ENCODE results near the gene DNAI4.
"Not testable (repeated sequence)": the region's sequence is repeated elsewhere in the genome, so short reads cannot be mapped to it uniquely, and the experiment has no call there.

DNAI4 gene

GRCh38 chr1:66876664-66877063, 48.0 kb downstream of the DNAI4 start:
- H3K9ac ChIP-seq (ENCODE audit: low read depth, low read length): no peak overlapping the region
- H3K27me3 ChIP-seq (ENCODE audit: insufficient read depth, low read length): no peaks in the 10 kb centered on the region
- no peak overlapping the region for H3K4me3 ChIP-seq (ENCODE audit: low read length)
- H3K9me3 ChIP-seq (ENCODE audit: insufficient read depth, low read depth, low read length): peaks cover 7% of the 10 kb centered on the region; the same call in 1 of the 2 replicates
- no peak overlapping the region for H3K27ac ChIP-seq (ENCODE audit: low read depth, low read length)
- WGBS: no CpG with 5 or more reads among the region's 1 CpG
- H3K36me3 ChIP-seq (ENCODE audit: insufficient read depth, low read length): no peaks in the 10 kb centered on the region
- H3K4me1 ChIP-seq (ENCODE audit: insufficient read depth, low read length): no peaks in the 10 kb centered on the region

GRCh38 chr1:66873111-66873510, 51.5 kb downstream of the DNAI4 start:
- 95% methylated on average over 5 of the region's 5 CpGs for WGBS

GRCh38 chr1:66872024-66872423, 52.6 kb downstream of the DNAI4 start:
- H3K4me1 ChIP-seq (ENCODE audit: insufficient read depth, low read length); H3K9ac ChIP-seq (ENCODE audit: low read depth, low read length); H3K36me3 ChIP-seq (ENCODE audit: insufficient read depth, low read length); H3K27ac ChIP-seq (ENCODE audit: low read depth, low read length); H3K9me3 ChIP-seq (ENCODE audit: insufficient read depth, low read depth, low read length); H3K4me3 ChIP-seq (ENCODE audit: low read length); H3K27me3 ChIP-seq (ENCODE audit: insufficient read depth, low read length): not testable (repeated sequence)
- WGBS: 96% methylated on average over 7 of the region's 7 CpGs

More at GRCh38 chr1:66873111-66873510, 51.5 kb downstream of the DNAI4 start:
- no peak overlapping the region for H3K4me3 ChIP-seq (ENCODE audit: low read length)
- H3K27ac ChIP-seq (ENCODE audit: low read depth, low read length): no peak overlapping the region
- no peak overlapping the region for H3K9ac ChIP-seq (ENCODE audit: low read depth, low read length)
- H3K4me1 ChIP-seq (ENCODE audit: insufficient read depth, low read length): 0 out of 2 replicates have a peak, but pooled peaks cover 3% of the 10 kb centered on the region
- H3K9me3 ChIP-seq (ENCODE audit: insufficient read depth, low read depth, low read length): 0 out of 2 replicates have a peak, but pooled peaks cover under 1% of the 10 kb centered on the region
- no peaks in the 10 kb centered on the region for H3K36me3 ChIP-seq (ENCODE audit: insufficient read depth, low read length)
- H3K27me3 ChIP-seq (ENCODE audit: insufficient read depth, low read length): no peaks in the 10 kb centered on the region

GRCh38 chr1:66867501-66867900, 57.2 kb downstream of the DNAI4 start:
- Histone ChIP-seq H3K4me1 (ENCODE audit: insufficient read depth, low read length) (0 out of 2 replicates have a peak, but pooled peaks cover 3% of the 10 kb centered on the region), H3K9ac (ENCODE audit: low read depth, low read length) (no peak overlapping the region), H3K27ac (ENCODE audit: low read depth, low read length) (no peak overlapping the region), H3K9me3 (ENCODE audit: insufficient read depth, low read depth, low read length) (no peaks in the 10 kb centered on the region), H3K4me3 (ENCODE audit: low read length) (no peak overlapping the region), H3K27me3 (ENCODE audit: insufficient read depth, low read length) (no peaks in the 10 kb centered on the region), H3K36me3 (ENCODE audit: insufficient read depth, low read length) (no peaks in the 10 kb centered on the region)
- 91% methylated on average over 2 of the region's 2 CpGs for WGBS

- Histone ChIP-seq H3K9ac (ENCODE audit: low read depth, low read length) (no peak overlapping the region), H3K9me3 (ENCODE audit: insufficient read depth, low read depth, low read length) (no peaks in the 10 kb centered on the region), H3K27me3 (ENCODE audit: insufficient read depth, low read length) (no peaks in the 10 kb centered on the region), H3K4me1 (ENCODE audit: insufficient read depth, low read length) (no peaks in the 10 kb centered on the region), H3K36me3 (ENCODE audit: insufficient read depth, low read length) (no peaks in the 10 kb centered on the region), H3K27ac (ENCODE audit: low read depth, low read length) (no peak overlapping the region), H3K4me3 (ENCODE audit: low read length) (no peak overlapping the region)
- WGBS: 89% methylated on average over 3 of the region's 3 CpGs
Measured at GRCh38 chr1:66860529-66860928, 64.1 kb downstream of the DNAI4 start.

- Histone ChIP-seq H3K36me3 (ENCODE audit: insufficient read depth, low read length) (no peaks in the 10 kb centered on the region), H3K27ac (ENCODE audit: low read depth, low read length) (no peak overlapping the region), H3K9ac (ENCODE audit: low read depth, low read length) (no peak overlapping the region), H3K27me3 (ENCODE audit: insufficient read depth, low read length) (no peaks in the 10 kb centered on the region), H3K9me3 (ENCODE audit: insufficient read depth, low read depth, low read length) (no peaks in the 10 kb centered on the region), H3K4me3 (ENCODE audit: low read length) (no peak overlapping the region), H3K4me1 (ENCODE audit: insufficient read depth, low read length) (no peaks in the 10 kb centered on the region)
- 95% methylated on average over 1 of the region's 1 CpG for WGBS
Measured at GRCh38 chr1:66853379-66853778, 71.3 kb downstream of the DNAI4 start.

GRCh38 chr1:66852870-66853269, 71.8 kb downstream of the DNAI4 start:
- WGBS: 91% methylated on average over 1 of the region's 2 CpGs
- no peak overlapping the region for H3K9ac ChIP-seq (ENCODE audit: low read depth, low read length)
- H3K27me3 ChIP-seq (ENCODE audit: insufficient read depth, low read length): no peaks in the 10 kb centered on the region
- H3K9me3 ChIP-seq (ENCODE audit: insufficient read depth, low read depth, low read length): no peaks in the 10 kb centered on the region
- H3K27ac ChIP-seq (ENCODE audit: low read depth, low read length): no peak overlapping the region
- no peaks in the 10 kb centered on the region for H3K4me1 ChIP-seq (ENCODE audit: insufficient read depth, low read length)
- H3K36me3 ChIP-seq (ENCODE audit: insufficient read depth, low read length): no peaks in the 10 kb centered on the region
- no peak overlapping the region for H3K4me3 ChIP-seq (ENCODE audit: low read length)

GRCh38 chr1:66850989-66851388, 73.7 kb downstream of the DNAI4 start:
- WGBS: no CpG with 5 or more reads among the region's 1 CpG
- H3K27me3 ChIP-seq (ENCODE audit: insufficient read depth, low read length): no peaks in the 10 kb centered on the region
- no peaks in the 10 kb centered on the region for H3K36me3 ChIP-seq (ENCODE audit: insufficient read depth, low read length)
- H3K27ac ChIP-seq (ENCODE audit: low read depth, low read length): no peak overlapping the region
- H3K9me3 ChIP-seq (ENCODE audit: insufficient read depth, low read depth, low read length): no peaks in the 10 kb centered on the region
- no peak overlapping the region for H3K4me3 ChIP-seq (ENCODE audit: low read length)
- no peaks in the 10 kb centered on the region for H3K4me1 ChIP-seq (ENCODE audit: insufficient read depth, low read length)
- H3K9ac ChIP-seq (ENCODE audit: low read depth, low read length): no peak overlapping the region

- no peaks in the 10 kb centered on the region for H3K27me3 ChIP-seq (ENCODE audit: insufficient read depth, low read length)
- WGBS: 86% methylated on average over 2 of the region's 2 CpGs
Measured at GRCh38 chr1:66848193-66848592, 76.5 kb downstream of the DNAI4 start.

GRCh38 chr1:66840929-66841328, 83.7 kb downstream of the DNAI4 start:
- no peaks in the 10 kb centered on the region for H3K27me3 ChIP-seq (ENCODE audit: insufficient read depth, low read length)
- H3K4me3 ChIP-seq (ENCODE audit: low read length): no peak overlapping the region
- H3K9me3 ChIP-seq (ENCODE audit: insufficient read depth, low read depth, low read length): no peaks in the 10 kb centered on the region
- no peak overlapping the region for H3K9ac ChIP-seq (ENCODE audit: low read depth, low read length)
- no peaks in the 10 kb centered on the region for H3K36me3 ChIP-seq (ENCODE audit: insufficient read depth, low read length)
- no peak overlapping the region for H3K27ac ChIP-seq (ENCODE audit: low read depth, low read length)
- H3K4me1 ChIP-seq (ENCODE audit: insufficient read depth, low read length): no peaks in the 10 kb centered on the region

More at GRCh38 chr1:66848193-66848592, 76.5 kb downstream of the DNAI4 start:
- no peak overlapping the region for H3K4me3 ChIP-seq (ENCODE audit: low read length)
- H3K4me1 ChIP-seq (ENCODE audit: insufficient read depth, low read length): no peaks in the 10 kb centered on the region
- no peak overlapping the region for H3K27ac ChIP-seq (ENCODE audit: low read depth, low read length)
- no peaks in the 10 kb centered on the region for H3K36me3 ChIP-seq (ENCODE audit: insufficient read depth, low read length)
- H3K9me3 ChIP-seq (ENCODE audit: insufficient read depth, low read depth, low read length): no peaks in the 10 kb centered on the region
- no peak overlapping the region for H3K9ac ChIP-seq (ENCODE audit: low read depth, low read length)

GRCh38 chr1:66834926-66835325, 89.7 kb downstream of the DNAI4 start:
- Histone ChIP-seq H3K4me1 (ENCODE audit: insufficient read depth, low read length) (no peaks in the 10 kb centered on the region), H3K27me3 (ENCODE audit: insufficient read depth, low read length) (no peaks in the 10 kb centered on the region), H3K36me3 (ENCODE audit: insufficient read depth, low read length) (no peaks in the 10 kb centered on the region), H3K4me3 (ENCODE audit: low read length) (no peak overlapping the region), H3K27ac (ENCODE audit: low read depth, low read length) (no peak overlapping the region), H3K9me3 (ENCODE audit: insufficient read depth, low read depth, low read length) (no peaks in the 10 kb centered on the region), H3K9ac (ENCODE audit: low read depth, low read length) (no peak overlapping the region)

GRCh38 chr1:66833112-66833511, 91.5 kb downstream of the DNAI4 start:
- Histone ChIP-seq H3K27me3 (ENCODE audit: insufficient read depth, low read length) (no peaks in the 10 kb centered on the region), H3K4me3 (ENCODE audit: low read length) (no peak overlapping the region), H3K4me1 (ENCODE audit: insufficient read depth, low read length) (no peaks in the 10 kb centered on the region), H3K9me3 (ENCODE audit: insufficient read depth, low read depth, low read length) (no peaks in the 10 kb centered on the region), H3K27ac (ENCODE audit: low read depth, low read length) (no peak overlapping the region), H3K36me3 (ENCODE audit: insufficient read depth, low read length) (no peaks in the 10 kb centered on the region), H3K9ac (ENCODE audit: low read depth, low read length) (no peak overlapping the region)
